Transverse colon (tissue), 4 donors: ENCODE measurements around the gene FAM110D. TPM values are rescaled to one million over a fixed set of nuclear protein-coding genes. Genes with fewer than 3 reads are reported as not detected.

ENCODE experiments used
- DNase-seq: peaks from one replicate; pipeline ENCODE4 v3.0.0-alpha.2; 2019
- H3K27ac ChIP-seq, 4 donors: fragments of 200-600 bp; sonication (generic); 2 replicates each; pipeline ENCODE4 v1.5.1; 2016 to 2018; ENCODE audit warnings: inconsistent platforms in 4 of 4
- H3K27me3 ChIP-seq: fragments of 200-600 bp; sonication (generic); 2 replicates; pipeline ENCODE4 v1.5.1; 2017; ENCODE audit warnings: inconsistent platforms
- H3K36me3 ChIP-seq, 4 donors: fragments of 200-600 bp; sonication (generic); 2 replicates each; pipeline ENCODE4 v1.5.1; 2017 to 2019; ENCODE audit warnings: inconsistent platforms in 4 of 4
- H3K4me1 ChIP-seq, 4 donors: fragments of 200-600 bp; sonication (generic); 2 replicates each; pipeline ENCODE4 v1.5.1; 2017 to 2020; ENCODE audit warnings: inconsistent platforms in 4 of 4
- H3K4me3 ChIP-seq, 4 donors: fragments of 200-600 bp; sonication (generic); 1 replicate in 1 of 4; 2 replicates in 3 of 4; pipeline versions ENCODE4 v1.5.1 to v1.6.1; 2017 to 2019; ENCODE audit warnings: inconsistent platforms in 4 of 4
- H3K9me3 ChIP-seq, 2 donors: fragments of 200-600 bp; sonication (generic); 2 replicates each; pipeline ENCODE4 v1.5.1; 2017 to 2019; ENCODE audit warnings: inconsistent platforms in 2 of 2
- EP300 ChIP-seq: sonication (generic); formaldehyde crosslinking; IDR thresholded peaks from one replicate; pipeline ENCODE4 v1.6.1; 2017; ENCODE audit warnings: antibody characterized with exemption, low read depth
- POLR2A ChIP-seq: fragments of 450-650 bp; IDR thresholded peaks from one replicate; pipeline ENCODE4 v1.6.1; 2016; ENCODE audit warnings: antibody characterized with exemption, mild to moderate bottlenecking, moderate library complexity
- POLR2AphosphoS5 ChIP-seq, 3 donors: sonication (generic); formaldehyde crosslinking; IDR thresholded peaks; one replicate each; pipeline ENCODE4 v1.6.1; 2016; ENCODE audit warnings: antibody characterized with exemption in 3 of 3
- WGBS, 2 donors: methylation state at CpG; one replicate each; pipeline ENCODE4 v1.1.5; 2018; ENCODE audit warnings: low coverage in 1 of 2; 5-methylcytosine and 5-hydroxymethylcytosine counted together
- in situ Hi-C, 4 donors: fragments of 200-750 bp; cut with MboI; loops; one replicate each; pipeline versions ENCODE4 v1.15.0 to v1.15.1; 2017; ENCODE audit warnings: low sequenced_read_pairs in 3 of 4, low pct_ligation_motif_present in 1 of 4, low pct_unique_long_range_greater_than_20kb in 1 of 4
- intact Hi-C: fragments of 100-400 bp; cut with DNase I; formaldehyde crosslinking; loops from one replicate; pipeline ENCODE4 v1.15.1; 2023; ENCODE audit warnings: low total_unique reads
- total RNA-seq, 4 donors: library from RNA; depleted of rRNA; stranded (reverse); fragments of >200 nt; gene quantifications; one replicate each; pipeline ENCODE4 v1.1.0, GENCODE V29; 2016
- TF ChIP-seq, protein P1 (sequence below), 5 experiments: fragments of 200-600 bp in 3 of 5; fragments of 450-650 bp in 2 of 5; sonication (generic) in 3 of 5; IDR thresholded peaks; 1 replicate in 2 of 5; 2 replicates in 3 of 5; pipeline ENCODE4 v1.5.1; 2016 to 2017; ENCODE audit warnings: antibody characterized with exemption in 5 of 5, inconsistent platforms in 3 of 5, mild to moderate bottlenecking in 2 of 5, moderate library complexity in 1 of 5

Gene FAM110D
- total RNA-seq, 4 donors from 2014 or later: 0.82 to 9.4 (median 2.9) TPM

DNA sequence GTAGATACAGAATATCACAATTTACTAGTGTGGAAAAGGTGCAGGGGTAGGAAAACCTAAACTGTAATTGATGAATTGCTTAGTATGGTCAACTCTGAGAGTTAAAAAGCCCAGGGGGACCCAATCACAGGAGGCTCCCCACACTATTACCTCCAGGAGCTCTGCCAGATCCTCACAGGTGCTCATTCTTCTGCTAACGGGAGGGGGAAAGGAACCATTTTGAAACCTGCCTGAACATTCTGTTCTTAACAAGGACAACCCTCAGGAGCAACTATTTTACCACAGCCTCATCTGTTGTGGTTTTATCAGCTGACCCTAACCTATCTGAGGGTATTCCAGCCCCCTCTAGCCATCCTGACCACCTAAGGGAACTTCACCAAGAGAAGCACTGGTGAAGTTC lies 28.2 kb upstream of the FAM110D start:
- WGBS, 2 donors: 63 to 67% methylated on average over 1 of the region's 1 CpG
- Histone ChIP-seq H3K9me3 (no peaks in the 10 kb centered on the region), H3K36me3 (no peaks in the 10 kb centered on the region), H3K27ac (no peak overlapping the region), H3K4me3 (no peak overlapping the region), H3K27me3 (no peaks in the 10 kb centered on the region), H3K4me1 (peaks cover 0 to 35% (median 25%) of the 10 kb centered on the region in 4 donors)
- DNase-seq: no peak
- intact Hi-C loops: no loop called here
- TF ChIP-seq POLR2AphosphoS5 (IDR thresholded peaks at IDR 0.05) (no peak), EP300 (no peak), POLR2A (no peak)
- TF ChIP-seq, protein P1, sequence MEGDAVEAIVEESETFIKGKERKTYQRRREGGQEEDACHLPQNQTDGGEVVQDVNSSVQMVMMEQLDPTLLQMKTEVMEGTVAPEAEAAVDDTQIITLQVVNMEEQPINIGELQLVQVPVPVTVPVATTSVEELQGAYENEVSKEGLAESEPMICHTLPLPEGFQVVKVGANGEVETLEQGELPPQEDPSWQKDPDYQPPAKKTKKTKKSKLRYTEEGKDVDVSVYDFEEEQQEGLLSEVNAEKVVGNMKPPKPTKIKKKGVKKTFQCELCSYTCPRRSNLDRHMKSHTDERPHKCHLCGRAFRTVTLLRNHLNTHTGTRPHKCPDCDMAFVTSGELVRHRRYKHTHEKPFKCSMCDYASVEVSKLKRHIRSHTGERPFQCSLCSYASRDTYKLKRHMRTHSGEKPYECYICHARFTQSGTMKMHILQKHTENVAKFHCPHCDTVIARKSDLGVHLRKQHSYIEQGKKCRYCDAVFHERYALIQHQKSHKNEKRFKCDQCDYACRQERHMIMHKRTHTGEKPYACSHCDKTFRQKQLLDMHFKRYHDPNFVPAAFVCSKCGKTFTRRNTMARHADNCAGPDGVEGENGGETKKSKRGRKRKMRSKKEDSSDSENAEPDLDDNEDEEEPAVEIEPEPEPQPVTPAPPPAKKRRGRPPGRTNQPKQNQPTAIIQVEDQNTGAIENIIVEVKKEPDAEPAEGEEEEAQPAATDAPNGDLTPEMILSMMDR (IDR thresholded peaks at IDR 0.05): no peak
- in situ Hi-C loops: loop anchor here in 1 of 4 donors (25.0 kb wide), 1 partner anchor 93 kb away; the partner anchor contains the start of gene SLC30A2

DNA sequence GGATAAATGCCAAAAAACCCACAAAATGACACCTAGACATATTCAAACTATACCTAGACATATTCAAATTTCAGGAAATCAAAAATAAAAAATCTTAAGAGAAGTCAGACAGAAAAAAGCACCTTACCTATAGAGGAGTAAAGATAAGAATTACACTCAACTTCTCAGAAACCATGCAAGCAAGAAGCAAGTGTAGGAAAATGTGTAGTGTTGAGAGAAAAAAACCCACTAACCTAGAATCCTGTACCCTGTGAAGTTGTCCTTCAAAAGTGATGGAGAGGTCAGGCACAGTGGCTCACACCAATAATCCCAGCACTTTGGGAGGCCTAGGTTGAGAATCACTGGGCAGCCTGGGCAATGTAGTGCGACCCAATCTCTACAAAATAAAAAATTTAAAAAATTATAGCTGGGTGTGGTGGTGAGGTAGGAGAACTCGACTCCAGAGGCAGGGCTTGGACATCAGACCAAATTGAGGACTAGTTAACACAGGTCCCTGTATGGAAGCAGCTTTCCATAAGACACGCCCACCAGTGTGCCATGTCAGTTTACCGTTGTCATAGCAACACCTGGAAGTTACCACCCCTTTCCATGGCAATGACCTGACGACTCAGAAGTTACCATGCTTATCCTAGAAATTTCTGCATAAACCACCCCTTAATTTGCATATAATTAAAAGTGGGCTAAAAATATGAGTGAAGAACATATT lies 26.6 kb upstream of the FAM110D start:
- 68 to 73% methylated on average over 3 to 5 of the region's 5 CpGs for WGBS, 2 donors
- Histone ChIP-seq H3K4me1 (peaks cover 0 to 21% (median 12%) of the 10 kb centered on the region in 4 donors), H3K4me3 (no peak overlapping the region), H3K27ac (no peak overlapping the region), H3K27me3 (no peaks in the 10 kb centered on the region), H3K36me3 (no peaks in the 10 kb centered on the region), H3K9me3 (no peaks in the 10 kb centered on the region)
- in situ Hi-C loops: loop anchor here in 1 of 4 donors (25.0 kb wide), 1 partner anchor 95 kb away; the partner anchor contains the start of gene SLC30A2
- TF ChIP-seq POLR2AphosphoS5 (IDR thresholded peaks at IDR 0.05): no peak
- no peak for TF ChIP-seq POLR2A
- TF ChIP-seq, protein P1 (IDR thresholded peaks at IDR 0.05): no peak
- intact Hi-C loops: no loop called here
- DNase-seq: no peak

DNA sequence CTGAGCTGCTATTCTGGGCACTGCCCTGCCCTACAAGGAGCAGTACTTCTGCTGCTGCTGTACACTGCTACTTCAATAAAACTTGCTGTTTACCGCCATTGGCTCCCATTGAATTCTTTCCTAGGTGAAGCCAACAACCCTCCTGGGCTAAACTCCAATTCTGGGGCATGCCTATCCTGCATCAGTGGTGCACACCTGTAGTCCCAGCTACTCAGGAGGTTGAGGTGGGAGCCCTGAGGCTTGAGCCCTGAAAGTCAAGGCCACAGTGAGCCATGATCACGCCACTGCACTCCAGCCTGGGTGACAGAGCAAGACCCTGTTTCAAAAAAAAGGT lies 26.1 kb upstream of the FAM110D start:
- 71 to 90% methylated on average over 1 to 2 of the region's 2 CpGs for WGBS, 2 donors

DNA sequence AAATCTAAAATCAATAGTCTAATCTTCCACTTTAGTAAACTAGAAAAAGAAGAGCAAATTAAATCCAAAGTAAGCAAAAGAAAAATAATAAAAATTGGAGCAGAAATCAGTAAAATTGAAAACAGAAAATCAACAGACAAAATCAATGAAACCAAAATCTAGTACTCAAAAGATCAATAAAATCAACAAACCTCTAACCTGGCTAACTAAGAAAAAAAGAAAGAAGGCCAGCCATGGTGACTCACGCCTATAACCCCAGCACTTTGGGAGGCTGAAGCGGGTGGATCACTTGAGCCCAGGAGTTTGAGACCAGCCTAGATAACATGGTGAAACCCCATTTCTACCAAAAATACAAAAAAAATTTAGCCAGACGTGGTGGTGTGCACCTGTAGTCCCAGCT lies 24.4 kb upstream of the FAM110D start:
- intact Hi-C loops (no loop called here), in situ Hi-C loops (loop anchor here in 1 of 4 donors (25.0 kb wide), 1 partner anchor 97 kb away; the partner anchor contains the start of gene SLC30A2)
- no peaks in the 10 kb centered on the region for H3K9me3 ChIP-seq
- WGBS, 2 donors: 90% methylated on average over 3 of the region's 3 CpGs; no CpG with 5 or more reads in 1 of the 2 donors
- no peaks in the 10 kb centered on the region for H3K36me3 ChIP-seq
- TF ChIP-seq EP300 (no peak), POLR2A (no peak), POLR2AphosphoS5 (IDR thresholded peaks at IDR 0.05) (no peak)
- TF ChIP-seq, protein P1 (IDR thresholded peaks at IDR 0.05): no peak
- no peak overlapping the region for H3K4me3 ChIP-seq
- no peaks in the 10 kb centered on the region for H3K4me1 ChIP-seq
- H3K27me3 ChIP-seq: no peaks in the 10 kb centered on the region
- no peak overlapping the region for H3K27ac ChIP-seq
- no peak for DNase-seq

More for the DNA sequence above, 26.1 kb upstream of the FAM110D start:
- Histone ChIP-seq H3K9me3 (no peaks in the 10 kb centered on the region), H3K27ac (no peak overlapping the region), H3K36me3 (no peaks in the 10 kb centered on the region), H3K4me3 (no peak overlapping the region), H3K4me1 (peaks cover 0 to 16% (median 8%) of the 10 kb centered on the region in 4 donors), H3K27me3 (no peaks in the 10 kb centered on the region)
- DNase-seq: no peak
- intact Hi-C loops: no loop called here
- TF ChIP-seq POLR2AphosphoS5 (IDR thresholded peaks at IDR 0.05): no peak
- TF ChIP-seq, protein P1 (IDR thresholded peaks at IDR 0.05): no peak
- TF ChIP-seq EP300: no peak
- TF ChIP-seq POLR2A: no peak
- in situ Hi-C loops: loop anchor here in 1 of 4 donors (25.0 kb wide), 1 partner anchor 96 kb away; the partner anchor contains the start of gene SLC30A2
